GM19397 (cell line): Measurements from ENCODE around the gene COL15A1.
A peak's percentile ranks its signal among the peaks of the same experiment; 100 is the strongest.

ENCODE experiments used
- ATAC-seq: cut with Tn5 transposase; IDR thresholded peaks from one replicate; pipeline ENCODE4 v1.9.1; 2021; ENCODE audit warnings: mild to moderate bottlenecking, moderate library complexity; ENCODE audit not compliant: unreplicated experiment

Gene COL15A1

DNA sequence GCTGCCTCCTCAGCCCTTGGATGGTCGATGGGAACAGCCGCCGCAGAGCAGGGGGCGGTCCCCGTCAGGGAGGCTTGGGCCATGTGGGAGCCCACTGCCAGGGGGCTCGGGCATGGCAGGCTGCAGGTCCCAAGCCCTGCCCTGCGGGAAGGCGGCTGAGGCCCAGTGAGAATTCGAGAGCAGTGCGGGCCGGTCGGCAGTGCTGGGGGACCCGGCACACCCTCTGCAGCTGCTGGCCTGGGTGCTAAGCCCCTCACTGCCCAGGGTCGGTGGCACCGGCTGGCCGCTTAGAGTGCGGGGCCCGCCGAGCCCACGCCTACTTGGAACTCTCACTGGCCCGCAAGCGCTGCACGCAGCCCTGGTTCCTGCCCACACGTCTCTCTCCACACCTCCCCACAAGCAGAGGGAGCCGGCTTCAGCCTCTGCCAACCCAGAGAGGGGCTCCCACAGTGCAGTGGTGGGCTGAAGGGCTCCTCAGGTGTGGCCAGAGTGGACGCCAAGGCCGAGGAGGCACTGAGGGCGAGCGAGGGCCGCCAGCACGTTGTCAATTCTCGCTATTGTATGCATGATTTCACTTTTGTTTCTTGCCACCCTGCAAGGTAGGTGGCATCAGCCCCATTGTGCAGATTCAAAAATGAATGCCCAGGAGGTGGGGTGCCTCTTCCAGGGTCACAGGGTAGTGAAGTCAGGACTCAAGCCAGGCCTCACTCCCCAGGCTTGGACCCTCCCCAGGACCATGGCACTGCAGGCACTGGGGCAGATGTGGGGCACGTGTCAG, 48.6 kb downstream of the COL15A1 start:
- no peak for ATAC-seq

- ATAC-seq: peak; percentile 33
Observed at GRCh38 chr9:98992885-98993569, 49.3 kb downstream of the COL15A1 start.

DNA sequence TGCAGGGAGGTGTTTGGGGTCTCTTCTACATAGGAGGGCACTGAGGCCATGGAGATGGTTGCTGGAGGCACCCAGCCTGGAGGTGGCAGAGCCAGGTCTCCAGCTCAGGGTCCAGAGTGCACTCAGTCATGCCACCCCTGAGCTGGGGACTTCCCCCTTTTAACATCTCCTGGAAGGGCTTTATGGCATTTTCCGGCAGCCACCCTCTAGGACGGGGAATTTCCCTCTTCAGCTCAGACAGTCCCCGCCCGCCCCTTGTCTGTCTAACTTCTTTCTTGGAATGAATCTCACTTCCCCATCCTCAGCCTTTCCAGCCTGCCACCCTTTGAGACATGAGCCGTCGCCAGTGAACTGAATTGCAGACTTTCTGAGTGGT, 49.9 kb downstream of the COL15A1 start:
- peak; percentile 57 for ATAC-seq

GRCh38 chr9:98994172-98995058, 50.7 kb downstream of the COL15A1 start:
- ATAC-seq: no peak

GRCh38 chr9:98995059-98995671, 51.5 kb downstream of the COL15A1 start:
- ATAC-seq: no peak

- no peak for ATAC-seq
Observed at GRCh38 chr9:98995971-98996504, 52.3 kb downstream of the COL15A1 start.

DNA sequence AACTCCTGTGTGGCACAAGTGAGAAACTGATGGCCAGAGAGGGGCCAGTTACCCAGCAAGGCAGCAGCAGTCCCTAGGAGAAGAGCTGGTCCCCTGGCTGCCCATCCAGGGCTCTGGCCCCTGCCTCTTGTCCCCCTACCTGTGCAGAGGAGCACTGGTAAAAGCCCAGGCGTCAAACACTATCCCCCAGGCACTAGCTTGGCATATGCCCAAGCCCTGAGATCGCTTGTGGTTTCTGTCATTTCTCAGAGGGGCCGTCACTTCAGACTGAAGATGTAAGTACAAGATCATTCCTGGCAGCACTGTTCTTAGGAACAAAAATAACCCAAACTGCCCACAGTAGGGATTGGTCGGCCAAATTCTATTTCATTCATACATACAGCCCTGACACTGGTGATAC, 53.9 kb downstream of the COL15A1 start:
- ATAC-seq: no peak

DNA sequence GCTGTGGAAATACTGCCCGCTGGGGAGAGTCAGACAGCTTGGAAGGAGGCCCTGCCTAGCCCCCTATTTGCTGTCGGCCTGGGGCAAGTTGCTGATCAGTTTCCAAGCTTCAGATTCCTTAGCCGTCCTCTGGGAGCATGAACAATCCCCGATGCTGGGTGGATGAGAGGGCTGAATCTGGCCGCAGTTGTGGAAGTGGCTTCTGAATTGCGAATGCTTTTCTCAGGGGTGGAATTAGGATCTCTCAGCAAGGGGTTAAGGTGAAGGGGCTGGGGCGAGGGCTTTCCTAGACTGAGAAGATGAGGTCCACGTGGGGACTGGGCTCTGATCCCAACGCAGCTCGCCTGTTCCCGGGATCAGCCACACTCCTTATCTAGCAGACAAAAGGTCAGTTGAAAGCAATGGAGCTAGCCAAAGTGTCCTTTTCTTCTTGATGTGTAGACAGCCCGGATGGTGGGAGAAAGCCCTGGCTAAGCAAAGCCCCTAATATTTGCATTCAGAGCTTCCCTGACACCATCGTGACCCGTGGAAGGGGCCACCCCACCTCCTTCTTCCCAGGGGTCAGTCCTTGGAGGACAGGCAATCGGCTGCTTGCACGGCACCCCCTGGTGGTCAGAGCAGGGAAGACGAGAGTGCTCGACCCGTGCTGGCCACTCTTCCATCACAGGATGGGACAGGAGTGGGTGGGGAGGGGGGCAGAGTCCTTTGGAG, 54.9 kb downstream of the COL15A1 start:
- ATAC-seq: no peak

- no peak for ATAC-seq
Observed at GRCh38 chr9:98999152-98999525, 55.4 kb downstream of the COL15A1 start.

DNA sequence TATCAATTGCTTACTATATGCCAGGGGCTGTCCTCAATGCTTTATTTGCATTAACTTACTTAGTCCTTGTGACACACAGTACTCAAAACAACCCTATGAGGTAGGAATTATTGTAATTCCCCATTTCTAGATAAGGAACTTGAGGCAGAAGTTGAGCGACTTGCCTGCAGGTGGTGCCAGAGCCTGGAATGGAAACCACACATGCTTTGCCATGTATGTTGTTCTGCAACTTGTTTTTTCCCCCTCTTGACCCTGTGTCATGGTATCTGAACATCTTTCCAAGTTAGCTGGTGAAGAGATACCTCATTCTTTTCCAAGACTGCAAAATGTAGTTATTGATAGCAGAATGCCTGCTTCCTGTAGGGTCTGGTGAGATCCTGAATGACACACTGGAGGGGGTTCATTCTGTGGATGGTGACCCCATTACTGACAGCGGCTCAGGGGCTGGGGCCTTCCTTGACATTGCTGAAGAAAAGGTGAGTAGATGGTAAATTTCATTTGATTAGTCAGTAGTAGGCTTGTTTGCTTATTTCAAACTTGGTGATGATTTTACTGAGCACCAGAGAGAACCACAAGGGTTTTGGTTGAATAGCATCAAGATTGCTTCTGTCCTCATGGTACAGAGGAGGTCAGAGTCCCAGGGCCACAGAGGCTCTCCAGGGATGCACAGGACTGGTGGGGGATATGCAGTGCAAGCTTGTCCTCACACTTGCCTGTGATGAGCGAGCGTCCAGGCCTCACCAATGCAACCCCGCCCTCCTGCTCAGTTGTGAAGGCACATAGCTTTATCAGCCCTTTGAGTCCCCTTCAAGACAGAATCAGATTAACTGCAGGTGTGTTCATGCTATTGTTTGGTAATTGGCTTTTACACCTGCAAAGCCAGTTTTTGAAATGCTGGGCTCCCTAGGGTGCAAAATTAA, 57.0 kb downstream of the COL15A1 start:
- no peak for ATAC-seq

- ATAC-seq: no peak
Observed at GRCh38 chr9:99001892-99002291, 58.2 kb downstream of the COL15A1 start.

DNA sequence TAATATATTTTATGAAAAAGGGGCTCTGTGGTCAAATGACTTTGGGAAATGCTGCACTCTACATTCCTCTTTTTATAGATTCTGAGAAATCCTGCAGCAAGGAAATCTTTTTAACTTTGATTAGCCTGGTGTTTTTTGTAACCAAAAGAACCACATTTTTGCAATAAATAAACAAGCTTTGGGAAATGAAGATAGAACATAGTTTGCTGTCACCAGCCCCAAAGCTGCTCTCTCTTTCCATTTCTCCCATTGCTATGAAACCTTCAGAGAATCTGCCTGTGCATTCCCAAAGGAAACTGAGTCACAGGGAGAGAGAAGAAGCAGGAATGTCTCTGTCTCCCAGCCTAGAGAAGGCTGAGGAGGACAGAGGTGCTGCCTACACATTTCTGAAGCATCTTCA, 59.0 kb downstream of the COL15A1 start:
- ATAC-seq: no peak

DNA sequence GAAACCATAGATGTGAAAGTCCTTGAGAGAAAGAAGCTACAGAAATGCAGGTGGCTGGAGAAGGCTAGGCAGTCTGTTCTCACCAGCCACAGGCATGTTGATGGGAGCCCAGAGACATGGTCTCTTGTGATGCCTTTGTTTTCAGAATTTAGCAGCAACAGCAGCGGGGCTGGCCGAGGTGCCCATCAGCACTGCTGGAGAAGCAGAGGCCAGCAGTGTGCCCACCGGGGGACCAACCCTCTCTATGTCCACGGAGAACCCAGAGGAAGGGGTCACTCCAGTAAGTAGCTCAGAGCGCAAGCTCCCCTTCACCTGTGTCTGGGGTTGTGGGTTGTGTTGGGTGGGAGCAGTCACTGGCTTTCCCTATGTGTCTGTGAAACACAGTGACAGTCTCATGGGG, 59.6 kb downstream of the COL15A1 start:
- ATAC-seq: no peak

- no peak for ATAC-seq
Observed at GRCh38 chr9:99004115-99004514, 60.4 kb downstream of the COL15A1 start.

DNA sequence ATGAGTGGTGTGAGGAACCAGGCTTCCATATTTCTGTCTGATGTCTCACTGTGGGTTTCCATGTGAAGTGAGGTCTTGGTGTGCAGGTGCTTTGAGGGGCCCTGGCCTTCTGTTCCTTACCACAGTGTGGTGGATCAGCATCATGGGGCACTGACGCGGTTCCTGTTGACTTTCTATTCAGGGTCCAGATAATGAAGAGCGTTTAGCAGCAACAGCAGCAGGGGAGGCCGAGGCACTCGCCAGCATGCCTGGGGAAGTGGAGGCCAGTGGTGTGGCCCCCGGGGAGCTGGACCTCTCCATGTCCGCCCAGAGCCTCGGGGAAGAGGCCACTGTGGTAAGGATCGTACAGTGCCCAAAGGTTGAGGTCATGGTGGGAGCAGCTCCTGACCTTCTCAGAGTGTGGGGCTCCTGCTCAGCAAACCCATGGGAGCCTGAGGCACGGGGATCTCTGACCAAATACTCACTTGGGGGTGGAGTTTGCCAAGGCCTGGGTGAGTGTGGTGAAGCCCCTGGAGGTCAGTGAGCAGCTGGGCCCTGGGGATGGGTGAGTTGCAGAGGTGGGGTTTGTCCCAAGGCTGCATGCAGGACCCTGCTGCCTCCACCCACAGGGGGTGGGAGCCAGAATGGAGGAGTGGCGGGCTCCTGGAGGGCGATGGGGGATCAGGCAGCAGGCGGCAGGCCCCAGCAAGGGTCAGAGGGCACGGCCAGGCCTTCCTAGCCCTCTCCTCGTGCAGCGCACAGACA, 61.2 kb downstream of the COL15A1 start:
- ATAC-seq: no peak

GRCh38 chr9:99005651-99006050, 61.9 kb downstream of the COL15A1 start:
- ATAC-seq: no peak

- ATAC-seq: no peak
Observed at GRCh38 chr9:99006511-99006910, 62.8 kb downstream of the COL15A1 start.

GRCh38 chr9:99006979-99007378, 63.3 kb downstream of the COL15A1 start:
- no peak for ATAC-seq

- no peak for ATAC-seq
Observed at GRCh38 chr9:99008203-99008602, 64.5 kb downstream of the COL15A1 start.
